DOHH2 (cell line): ENCODE results near the gene HOXA13.
A peak's percentile ranks its signal among the peaks of the same experiment; 100 is the strongest.

ENCODE experiments used
- H3F3A ChIP-seq: fragments of 200-600 bp; sonication (generic), shearing (Covaris generic); 2 replicates; pipeline ENCODE4 v1.6.0; 2016; ENCODE audit warnings: antibody characterized with exemption, mild to moderate bottlenecking; ENCODE audit not compliant: control insufficient read depth, insufficient read depth
- H3K27ac ChIP-seq: fragments of 200-600 bp; sonication (generic); 2 replicates; pipeline ENCODE4 v1.5.1; 2014; ENCODE audit warnings: low read depth, mild to moderate bottlenecking, low read length, moderate library complexity
- H3K27me3 ChIP-seq: fragments of 200-600 bp; sonication (generic); 2 replicates; pipeline ENCODE4 v1.6.1; 2014; ENCODE audit warnings: mild to moderate bottlenecking, low read length, mixed read lengths; ENCODE audit not compliant: control insufficient read depth
- H3K36me3 ChIP-seq: fragments of 200-600 bp; sonication (generic); 2 replicates; pipeline ENCODE4 v1.6.1; 2014; ENCODE audit warnings: mild to moderate bottlenecking, low read length, moderate library complexity, mixed read lengths; ENCODE audit not compliant: control insufficient read depth
- H3K4me1 ChIP-seq: fragments of 200-600 bp; sonication (generic); 2 replicates; pipeline ENCODE4 v1.6.1; 2014; ENCODE audit warnings: mild to moderate bottlenecking, low read length, mixed read lengths; ENCODE audit not compliant: control insufficient read depth
- H3K4me2 ChIP-seq: fragments of 200-600 bp; sonication (generic); 2 replicates; pipeline ENCODE4 v1.6.0; 2014; ENCODE audit warnings: mild to moderate bottlenecking, low read length, moderate library complexity
- H3K4me3 ChIP-seq: fragments of 200-600 bp; sonication (generic); 2 replicates; pipeline ENCODE4 v1.5.1; 2014; ENCODE audit warnings: mild to moderate bottlenecking, low read length, mixed read lengths
- H3K79me2 ChIP-seq: fragments of 200-600 bp; sonication (generic); 2 replicates; pipeline ENCODE4 v1.6.1; 2014; ENCODE audit warnings: mild to moderate bottlenecking, low read length, mixed read lengths; ENCODE audit not compliant: control insufficient read depth
- H3K9me2 ChIP-seq: fragments of 200-600 bp; sonication (generic); replicated peaks from 2 replicates; pipeline ENCODE4 v1.6.1; 2014; ENCODE audit warnings: mild to moderate bottlenecking, low read length, mixed read lengths; ENCODE audit not compliant: control insufficient read depth
- H3K9me3 ChIP-seq: fragments of 200-600 bp; sonication (generic); 2 replicates; pipeline ENCODE4 v1.6.1; 2014; ENCODE audit warnings: antibody characterized with exemption, low read length, mixed read lengths; ENCODE audit not compliant: control insufficient read depth, insufficient read depth
- H4K20me1 ChIP-seq: fragments of 200-600 bp; sonication (generic); 2 replicates; pipeline ENCODE4 v1.6.0; 2014; ENCODE audit warnings: low read depth, mild to moderate bottlenecking, antibody characterized with exemption, low read length, moderate library complexity; ENCODE audit not compliant: control insufficient read depth, insufficient read depth
- EZH2phosphoT487 ChIP-seq: fragments of 200-600 bp; sonication (generic); IDR thresholded peaks from 2 replicates; pipeline ENCODE4 v1.6.1; 2017; ENCODE audit warnings: borderline replicate concordance, mild to moderate bottlenecking, antibody characterized with exemption, low read length, moderate library complexity, mixed read lengths
- TF ChIP-seq, protein P1 (sequence below): fragments of 200-600 bp; sonication (generic); IDR thresholded peaks from one replicate; pipeline ENCODE4 v1.5.1; 2014; ENCODE audit warnings: antibody characterized with exemption, mild to moderate bottlenecking, low read depth, low read length; ENCODE audit not compliant: poor library complexity, severe bottlenecking

The HOXA13 gene

GRCh38 chr7:27164045-27164366, 35.9 kb downstream of the HOXA13 start:
- Histone ChIP-seq H3K9me3 (no peaks in the 10 kb centered on the region), H3K4me2 (no peak overlapping the region; the same call in 1 of the 2 replicates), H3F3A (no peaks in the 10 kb centered on the region; the same call in 1 of the 2 replicates), H3K27me3 (peaks cover 63% of the 10 kb centered on the region), H3K4me3 (no peak overlapping the region), H3K4me1 (peaks cover 15% of the 10 kb centered on the region), H4K20me1 (no peaks in the 10 kb centered on the region), H3K27ac (no peak overlapping the region), H3K79me2 (no peaks in the 10 kb centered on the region), H3K9me2 (no peaks in the 10 kb centered on the region), H3K36me3 (no peaks in the 10 kb centered on the region)
- TF ChIP-seq EZH2phosphoT487 = no peak
- TF ChIP-seq, protein P1, sequence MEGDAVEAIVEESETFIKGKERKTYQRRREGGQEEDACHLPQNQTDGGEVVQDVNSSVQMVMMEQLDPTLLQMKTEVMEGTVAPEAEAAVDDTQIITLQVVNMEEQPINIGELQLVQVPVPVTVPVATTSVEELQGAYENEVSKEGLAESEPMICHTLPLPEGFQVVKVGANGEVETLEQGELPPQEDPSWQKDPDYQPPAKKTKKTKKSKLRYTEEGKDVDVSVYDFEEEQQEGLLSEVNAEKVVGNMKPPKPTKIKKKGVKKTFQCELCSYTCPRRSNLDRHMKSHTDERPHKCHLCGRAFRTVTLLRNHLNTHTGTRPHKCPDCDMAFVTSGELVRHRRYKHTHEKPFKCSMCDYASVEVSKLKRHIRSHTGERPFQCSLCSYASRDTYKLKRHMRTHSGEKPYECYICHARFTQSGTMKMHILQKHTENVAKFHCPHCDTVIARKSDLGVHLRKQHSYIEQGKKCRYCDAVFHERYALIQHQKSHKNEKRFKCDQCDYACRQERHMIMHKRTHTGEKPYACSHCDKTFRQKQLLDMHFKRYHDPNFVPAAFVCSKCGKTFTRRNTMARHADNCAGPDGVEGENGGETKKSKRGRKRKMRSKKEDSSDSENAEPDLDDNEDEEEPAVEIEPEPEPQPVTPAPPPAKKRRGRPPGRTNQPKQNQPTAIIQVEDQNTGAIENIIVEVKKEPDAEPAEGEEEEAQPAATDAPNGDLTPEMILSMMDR = peak; percentile 28

DNA sequence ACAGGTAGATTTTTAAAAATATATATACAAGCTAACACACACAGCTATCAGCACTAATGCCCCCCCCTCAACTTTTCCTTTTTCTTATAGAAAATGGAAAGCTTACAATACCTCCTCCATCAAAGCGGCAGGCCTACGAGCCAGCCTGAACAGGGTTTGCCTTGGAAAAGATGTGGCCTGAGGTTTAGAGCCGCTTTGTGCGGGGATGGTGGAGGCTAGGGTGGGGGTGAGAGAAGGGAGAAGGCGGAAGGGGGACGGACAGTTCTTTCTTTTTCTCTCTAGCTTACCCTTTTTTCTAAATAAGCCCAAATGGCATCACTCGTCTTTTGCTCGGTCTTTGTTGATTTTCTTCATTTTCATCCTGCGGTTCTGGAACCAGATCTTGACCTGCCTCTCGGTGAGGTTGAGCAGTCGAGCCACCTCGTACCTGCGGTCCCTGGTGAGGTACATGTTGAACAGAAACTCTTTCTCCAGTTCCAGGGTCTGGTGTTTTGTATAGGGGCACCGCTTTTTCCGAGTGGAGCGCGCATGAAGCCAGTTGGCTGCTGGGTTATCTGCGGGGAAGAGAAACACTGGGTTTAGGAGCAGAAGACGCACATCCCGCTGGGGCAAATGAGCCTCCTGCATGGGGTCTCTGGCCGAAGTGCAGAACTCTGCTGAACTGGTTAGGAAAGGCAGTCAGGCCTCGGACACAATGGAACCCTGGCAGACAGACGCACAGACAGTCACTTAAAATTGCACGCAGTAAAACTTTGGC, 36.4 kb downstream of the HOXA13 start:
- peaks cover 63% of the 10 kb centered on the region for H3K27me3 ChIP-seq
- H3K9me2 ChIP-seq = no peaks in the 10 kb centered on the region
- TF ChIP-seq, protein P1 = no peak
- TF ChIP-seq EZH2phosphoT487 = no peak
- H3K27ac ChIP-seq = no peak overlapping the region
- no peak overlapping the region for H3K4me2 ChIP-seq
- H3K9me3 ChIP-seq = no peaks in the 10 kb centered on the region
- peaks cover 19% of the 10 kb centered on the region for H3K4me1 ChIP-seq
- H3K4me3 ChIP-seq = no peak overlapping the region
- H3F3A ChIP-seq = no peaks in the 10 kb centered on the region; the same call in 1 of the 2 replicates
- no peaks in the 10 kb centered on the region for H3K79me2 ChIP-seq
- no peaks in the 10 kb centered on the region for H3K36me3 ChIP-seq
- no peaks in the 10 kb centered on the region for H4K20me1 ChIP-seq

DNA sequence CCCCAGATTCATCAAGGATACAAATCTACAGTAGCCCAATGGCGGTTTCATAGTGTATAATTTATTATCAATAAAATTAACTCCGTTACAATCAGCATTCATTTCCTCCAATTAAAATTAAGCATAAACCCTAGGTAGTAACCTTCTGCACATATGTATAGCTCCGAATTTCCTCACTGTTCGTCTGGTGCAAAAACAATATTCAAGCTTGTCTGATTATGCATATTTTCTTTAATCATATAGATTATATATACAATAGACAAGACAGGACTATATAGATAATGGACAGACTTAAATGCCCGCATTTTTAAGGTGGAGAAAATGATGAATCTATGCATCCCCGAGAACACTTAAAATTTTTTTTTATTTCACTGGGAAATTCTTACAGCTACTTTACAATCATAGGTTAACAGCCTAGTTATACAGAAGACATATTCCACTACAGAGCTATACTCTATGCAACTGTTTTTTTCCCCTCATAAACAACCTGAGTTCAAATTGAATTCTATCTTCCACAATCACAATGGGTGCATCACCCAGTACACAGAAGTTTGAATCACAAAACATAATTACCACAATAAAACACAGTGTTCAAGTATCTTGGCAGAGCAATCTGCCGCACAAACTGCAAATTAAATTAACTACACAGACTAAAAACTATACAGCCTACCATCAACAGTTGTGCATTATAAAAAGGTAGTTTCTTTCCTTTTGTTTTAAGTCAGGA, 37.2 kb downstream of the HOXA13 start:
- TF ChIP-seq, protein P1 = no peak
- no peak for TF ChIP-seq EZH2phosphoT487
- no peaks in the 10 kb centered on the region for H3K9me2 ChIP-seq
- H3K9me3 ChIP-seq = no peaks in the 10 kb centered on the region
- no peak overlapping the region for H3K4me2 ChIP-seq
- no peaks in the 10 kb centered on the region for H4K20me1 ChIP-seq
- peaks cover 63% of the 10 kb centered on the region for H3K27me3 ChIP-seq
- no peaks in the 10 kb centered on the region for H3K36me3 ChIP-seq
- H3K27ac ChIP-seq = no peak overlapping the region
- no peaks in the 10 kb centered on the region; the same call in 1 of the 2 replicates for H3F3A ChIP-seq
- H3K4me1 ChIP-seq = peaks cover 20% of the 10 kb centered on the region
- H3K79me2 ChIP-seq = no peaks in the 10 kb centered on the region
- H3K4me3 ChIP-seq = no peak overlapping the region
